BLaER1 treated with 17β-estradiol and CSF1 and Interleukin-3, amounts not matched to agents 10 nM and 100 nM (cell line): ENCODE results near the gene WIPF3.

Experiments
- H3K27ac ChIP-seq, 11 experiments: shearing (Covaris generic); formaldehyde crosslinking; 2 replicates each; pipeline ENCODE4 v1.8.1; 2022
- H3K27me3 ChIP-seq, 11 experiments: shearing (Covaris generic); formaldehyde crosslinking; 2 replicates each; pipeline ENCODE4 v1.8.1; 2022
- H3K36me3 ChIP-seq, 11 experiments: shearing (Covaris generic); formaldehyde crosslinking; 2 replicates each; pipeline ENCODE4 v1.8.1; 2022
- H3K4me1 ChIP-seq, 10 experiments: shearing (Covaris generic); formaldehyde crosslinking; 2 replicates each; pipeline ENCODE4 v1.8.1; 2022
- H3K4me2 ChIP-seq, 11 experiments: shearing (Covaris generic); formaldehyde crosslinking; 2 replicates each; pipeline ENCODE4 v1.8.1; 2022
- H3K4me3 ChIP-seq, 10 experiments: shearing (Covaris generic); formaldehyde crosslinking; 2 replicates each; pipeline ENCODE4 v1.8.1; 2022
- H3K9ac ChIP-seq, 11 experiments: shearing (Covaris generic); formaldehyde crosslinking; 2 replicates each; pipeline ENCODE4 v1.8.1; 2022
- H3K9me3 ChIP-seq, 11 experiments: shearing (Covaris generic); formaldehyde crosslinking; replicated peaks in 1 of 11; 2 replicates each; pipeline ENCODE4 v1.8.1; 2022
- H4K20me1 ChIP-seq, 11 experiments: shearing (Covaris generic); formaldehyde crosslinking; 2 replicates each; pipeline ENCODE4 v1.8.1; 2022
- Cebpa-rat ChIP-seq, 11 experiments: shearing (Covaris generic); IDR thresholded peaks; 2 replicates each; pipeline ENCODE4 v1.8.1; 2022

The WIPF3 gene

GRCh38 chr7:29922921-29923700 lies 116.8 kb downstream of the WIPF3 start:
- H3K9me3 ChIP-seq, result no peaks in the 10 kb centered on the region
- H3K4me1 ChIP-seq, result no peaks in the 10 kb centered on the region; a peak in 1 of 20 replicates
- H3K27ac ChIP-seq, result no peak overlapping the region
- H3K4me3 ChIP-seq, result no peak overlapping the region
- no peak for TF ChIP-seq Cebpa-rat (IDR thresholded peaks at IDR 0.05)
- H3K9ac ChIP-seq, result no peak overlapping the region
- no peak overlapping the region for H3K4me2 ChIP-seq
- no peaks in the 10 kb centered on the region for H3K36me3 ChIP-seq
- no peaks in the 10 kb centered on the region for H3K27me3 ChIP-seq
- H4K20me1 ChIP-seq, result no peaks in the 10 kb centered on the region

- no peak overlapping the region for H3K27ac ChIP-seq
- no peaks in the 10 kb centered on the region for H4K20me1 ChIP-seq
- no peak overlapping the region for H3K4me3 ChIP-seq
- no peaks in the 10 kb centered on the region for H3K9me3 ChIP-seq
- no peaks in the 10 kb centered on the region; a peak in 1 of 20 replicates for H3K4me1 ChIP-seq
- no peak for TF ChIP-seq Cebpa-rat (IDR thresholded peaks at IDR 0.05)
- H3K9ac ChIP-seq, result no peak overlapping the region
- no peak overlapping the region for H3K4me2 ChIP-seq
- no peaks in the 10 kb centered on the region for H3K27me3 ChIP-seq
- H3K36me3 ChIP-seq, result no peaks in the 10 kb centered on the region
Observed at GRCh38 chr7:29924006-29924405, 117.7 kb downstream of the WIPF3 start.

- no peak overlapping the region for H3K9ac ChIP-seq
- H3K36me3 ChIP-seq, result no peaks in the 10 kb centered on the region
Observed at GRCh38 chr7:29924684-29925083, 118.4 kb downstream of the WIPF3 start.

GRCh38 chr7:29926216-29926615 lies 119.9 kb downstream of the WIPF3 start:
- Histone ChIP-seq H3K9ac (no peak overlapping the region), H3K36me3 (no peaks in the 10 kb centered on the region)

More at GRCh38 chr7:29924684-29925083, 118.4 kb downstream of the WIPF3 start:
- H4K20me1 ChIP-seq, result no peaks in the 10 kb centered on the region
- TF ChIP-seq Cebpa-rat (IDR thresholded peaks at IDR 0.05), result no peak
- H3K9me3 ChIP-seq, result no peaks in the 10 kb centered on the region
- H3K4me1 ChIP-seq, result no peaks in the 10 kb centered on the region; a peak in 1 of 20 replicates
- no peaks in the 10 kb centered on the region for H3K27me3 ChIP-seq
- H3K27ac ChIP-seq, result no peak overlapping the region
- H3K4me2 ChIP-seq, result no peak overlapping the region
- H3K4me3 ChIP-seq, result no peak overlapping the region

GRCh38 chr7:29926741-29927140 lies 120.4 kb downstream of the WIPF3 start:
- no peaks in the 10 kb centered on the region for H3K9me3 ChIP-seq
- no peak for TF ChIP-seq Cebpa-rat (IDR thresholded peaks at IDR 0.05)
- no peaks in the 10 kb centered on the region; a peak in 1 of 20 replicates for H3K4me1 ChIP-seq
- H3K27me3 ChIP-seq, result no peaks in the 10 kb centered on the region
- H4K20me1 ChIP-seq, result no peaks in the 10 kb centered on the region
- no peaks in the 10 kb centered on the region for H3K36me3 ChIP-seq
- H3K27ac ChIP-seq, result no peak overlapping the region
- no peak overlapping the region for H3K4me2 ChIP-seq
- no peak overlapping the region for H3K9ac ChIP-seq
- H3K4me3 ChIP-seq, result no peak overlapping the region

More at GRCh38 chr7:29926216-29926615, 119.9 kb downstream of the WIPF3 start:
- Histone ChIP-seq H3K4me1 (no peaks in the 10 kb centered on the region; a peak in 1 of 20 replicates), H3K4me3 (no peak overlapping the region), H3K4me2 (no peak overlapping the region), H3K9me3 (no peaks in the 10 kb centered on the region), H4K20me1 (no peaks in the 10 kb centered on the region), H3K27me3 (no peaks in the 10 kb centered on the region), H3K27ac (no peak overlapping the region)
- no peak for TF ChIP-seq Cebpa-rat (IDR thresholded peaks at IDR 0.05)

- H4K20me1 ChIP-seq, result no peaks in the 10 kb centered on the region
- H3K9ac ChIP-seq, result no peak overlapping the region
- no peaks in the 10 kb centered on the region for H3K27me3 ChIP-seq
- no peaks in the 10 kb centered on the region for H3K4me1 ChIP-seq
- H3K9me3 ChIP-seq, result no peaks in the 10 kb centered on the region
- H3K4me3 ChIP-seq, result no peak overlapping the region
- no peaks in the 10 kb centered on the region for H3K36me3 ChIP-seq
- no peak overlapping the region for H3K4me2 ChIP-seq
- TF ChIP-seq Cebpa-rat (IDR thresholded peaks at IDR 0.05), result no peak
- no peak overlapping the region for H3K27ac ChIP-seq
Observed at GRCh38 chr7:29929018-29929807, 122.9 kb downstream of the WIPF3 start.

GRCh38 chr7:29935111-29935510 lies 128.8 kb downstream of the WIPF3 start:
- Histone ChIP-seq H3K27me3 (no peaks in the 10 kb centered on the region), H3K4me1 (no peaks in the 10 kb centered on the region), H3K4me2 (no peak overlapping the region), H3K4me3 (no peak overlapping the region), H3K9me3 (peaks cover 0 to 17% (median 12%) of the 10 kb centered on the region in 11 experiments; a peak in 13 of 22 replicates), H3K36me3 (no peaks in the 10 kb centered on the region), H3K27ac (no peak overlapping the region), H3K9ac (no peak overlapping the region), H4K20me1 (no peaks in the 10 kb centered on the region)
- TF ChIP-seq Cebpa-rat (IDR thresholded peaks at IDR 0.05), result no peak

GRCh38 chr7:29937132-29937531 lies 130.8 kb downstream of the WIPF3 start:
- Histone ChIP-seq H3K36me3 (no peaks in the 10 kb centered on the region), H4K20me1 (no peaks in the 10 kb centered on the region), H3K27me3 (no peaks in the 10 kb centered on the region), H3K4me1 (no peaks in the 10 kb centered on the region), H3K9ac (no peak overlapping the region), H3K27ac (no peak overlapping the region), H3K4me3 (no peak overlapping the region), H3K9me3 (peaks cover 0 to 17% (median 12%) of the 10 kb centered on the region in 11 experiments; a peak in 13 of 22 replicates), H3K4me2 (no peak overlapping the region)
- no peak for TF ChIP-seq Cebpa-rat (IDR thresholded peaks at IDR 0.05)

- H3K9ac ChIP-seq, result no peak overlapping the region
- no peaks in the 10 kb centered on the region for H3K36me3 ChIP-seq
- no peak overlapping the region for H3K4me3 ChIP-seq
- peaks cover 0 to 17% (median 12%) of the 10 kb centered on the region in 11 experiments; a peak in 13 of 22 replicates for H3K9me3 ChIP-seq
- no peak overlapping the region for H3K4me2 ChIP-seq
- no peaks in the 10 kb centered on the region for H3K27me3 ChIP-seq
- no peaks in the 10 kb centered on the region for H4K20me1 ChIP-seq
- TF ChIP-seq Cebpa-rat (IDR thresholded peaks at IDR 0.05), result no peak
- H3K27ac ChIP-seq, result no peak overlapping the region
- no peaks in the 10 kb centered on the region for H3K4me1 ChIP-seq
Observed at GRCh38 chr7:29940199-29940598, 133.9 kb downstream of the WIPF3 start.
